ENCODE data around the gene FANCD2.
"Not testable (repeated sequence)": the region's sequence is repeated elsewhere in the genome, so short reads cannot be mapped to it uniquely, and the experiment has no call there.

FANCD2 gene

GRCh38 chr3:10055097-10055496 is 28.9 kb downstream of the FANCD2 start:
- no peaks in the 10 kb centered on the region for H3K27me3 ChIP-seq (ENCODE audit: control insufficient read depth in 1 of 2, insufficient read depth in 2 of 2, low read length in 2 of 2)
- no peak overlapping the region for H3K4me3 ChIP-seq (ENCODE audit: low read length in 2 of 2)
- H3K4me1 ChIP-seq (ENCODE audit: control insufficient read depth, insufficient read depth, low read length) = no peaks in the 10 kb centered on the region
- H3K9ac ChIP-seq (ENCODE audit: low read length in 2 of 2) = no peak overlapping the region
- no peaks in the 10 kb centered on the region for H3K9me3 ChIP-seq (ENCODE audit: control insufficient read depth in 2 of 2, low read length in 2 of 2)
- H3K27ac ChIP-seq (ENCODE audit: low read length) = no peak overlapping the region
- H3K36me3 ChIP-seq (ENCODE audit: control insufficient read depth in 2 of 2, insufficient read depth in 2 of 2, low read length in 2 of 2) = no peaks in the 10 kb centered on the region

- not testable (repeated sequence) for H3K4me1 ChIP-seq (ENCODE audit: control insufficient read depth, insufficient read depth, low read length); H3K27ac ChIP-seq (ENCODE audit: low read length); H3K9ac ChIP-seq (ENCODE audit: low read length in 2 of 2); H3K27me3 ChIP-seq (ENCODE audit: control insufficient read depth in 1 of 2, insufficient read depth in 2 of 2, low read length in 2 of 2); H3K4me3 ChIP-seq (ENCODE audit: low read length in 2 of 2); H3K36me3 ChIP-seq (ENCODE audit: control insufficient read depth in 2 of 2, insufficient read depth in 2 of 2, low read length in 2 of 2); H3K9me3 ChIP-seq (ENCODE audit: control insufficient read depth in 2 of 2, low read length in 2 of 2)
Measured at GRCh38 chr3:10070077-10070476, 43.8 kb downstream of the FANCD2 start.

- Histone ChIP-seq H3K9ac (ENCODE audit: low read length in 2 of 2) (no peak overlapping the region), H3K4me3 (ENCODE audit: low read length in 2 of 2) (no peak overlapping the region), H3K36me3 (ENCODE audit: control insufficient read depth in 2 of 2, insufficient read depth in 2 of 2, low read length in 2 of 2) (no peaks in the 10 kb centered on the region), H3K9me3 (ENCODE audit: control insufficient read depth in 2 of 2, low read length in 2 of 2) (no peaks in the 10 kb centered on the region), H3K27me3 (ENCODE audit: control insufficient read depth in 1 of 2, insufficient read depth in 2 of 2, low read length in 2 of 2) (no peaks in the 10 kb centered on the region), H3K4me1 (ENCODE audit: control insufficient read depth, insufficient read depth, low read length) (no peaks in the 10 kb centered on the region), H3K27ac (ENCODE audit: low read length) (no peak overlapping the region)
Measured at GRCh38 chr3:10074666-10075065, 48.4 kb downstream of the FANCD2 start.

GRCh38 chr3:10081871-10082270 is 55.6 kb downstream of the FANCD2 start:
- H3K27ac ChIP-seq (ENCODE audit: low read length) = no peak overlapping the region
- no peaks in the 10 kb centered on the region for H3K4me1 ChIP-seq (ENCODE audit: control insufficient read depth, insufficient read depth, low read length)
- H3K4me3 ChIP-seq (ENCODE audit: low read length in 2 of 2) = no peak overlapping the region
- H3K27me3 ChIP-seq (ENCODE audit: control insufficient read depth in 1 of 2, insufficient read depth in 2 of 2, low read length in 2 of 2) = no peaks in the 10 kb centered on the region
- H3K9ac ChIP-seq (ENCODE audit: low read length in 2 of 2) = no peak overlapping the region
- H3K36me3 ChIP-seq (ENCODE audit: control insufficient read depth in 2 of 2, insufficient read depth in 2 of 2, low read length in 2 of 2) = no peaks in the 10 kb centered on the region
- H3K9me3 ChIP-seq (ENCODE audit: control insufficient read depth in 2 of 2, low read length in 2 of 2) = no peaks in the 10 kb centered on the region

- Histone ChIP-seq H3K9me3 (ENCODE audit: control insufficient read depth in 2 of 2, low read length in 2 of 2) (no peaks in the 10 kb centered on the region), H3K27ac (ENCODE audit: low read length) (no peak overlapping the region), H3K4me3 (ENCODE audit: low read length in 2 of 2) (no peak overlapping the region), H3K4me1 (ENCODE audit: control insufficient read depth, insufficient read depth, low read length) (no peaks in the 10 kb centered on the region), H3K36me3 (ENCODE audit: control insufficient read depth in 2 of 2, insufficient read depth in 2 of 2, low read length in 2 of 2) (no peaks in the 10 kb centered on the region), H3K9ac (ENCODE audit: low read length in 2 of 2) (no peak overlapping the region), H3K27me3 (ENCODE audit: control insufficient read depth in 1 of 2, insufficient read depth in 2 of 2, low read length in 2 of 2) (no peaks in the 10 kb centered on the region)
Measured at GRCh38 chr3:10085738-10086137, 59.5 kb downstream of the FANCD2 start.

- H3K4me1 ChIP-seq (ENCODE audit: control insufficient read depth, insufficient read depth, low read length) = no peaks in the 10 kb centered on the region
- H3K9me3 ChIP-seq (ENCODE audit: control insufficient read depth in 2 of 2, low read length in 2 of 2) = no peaks in the 10 kb centered on the region
- H3K27me3 ChIP-seq (ENCODE audit: control insufficient read depth in 1 of 2, insufficient read depth in 2 of 2, low read length in 2 of 2) = no peaks in the 10 kb centered on the region
- no peak overlapping the region for H3K9ac ChIP-seq (ENCODE audit: low read length in 2 of 2)
- H3K27ac ChIP-seq (ENCODE audit: low read length) = no peak overlapping the region
- H3K36me3 ChIP-seq (ENCODE audit: control insufficient read depth in 2 of 2, insufficient read depth in 2 of 2, low read length in 2 of 2) = no peaks in the 10 kb centered on the region
- no peak overlapping the region for H3K4me3 ChIP-seq (ENCODE audit: low read length in 2 of 2)
Measured at GRCh38 chr3:10088256-10088655, 62.0 kb downstream of the FANCD2 start.

GRCh38 chr3:10090179-10090578 is 63.9 kb downstream of the FANCD2 start:
- Histone ChIP-seq H3K27ac (ENCODE audit: low read length) (no peak overlapping the region), H3K36me3 (ENCODE audit: control insufficient read depth in 2 of 2, insufficient read depth in 2 of 2, low read length in 2 of 2) (no peaks in the 10 kb centered on the region), H3K4me1 (ENCODE audit: control insufficient read depth, insufficient read depth, low read length) (no peaks in the 10 kb centered on the region), H3K9me3 (ENCODE audit: control insufficient read depth in 2 of 2, low read length in 2 of 2) (no peaks in the 10 kb centered on the region), H3K9ac (ENCODE audit: low read length in 2 of 2) (no peak overlapping the region), H3K27me3 (ENCODE audit: control insufficient read depth in 1 of 2, insufficient read depth in 2 of 2, low read length in 2 of 2) (no peaks in the 10 kb centered on the region), H3K4me3 (ENCODE audit: low read length in 2 of 2) (no peak overlapping the region)

GRCh38 chr3:10090774-10091173 is 64.5 kb downstream of the FANCD2 start:
- H3K4me3 ChIP-seq (ENCODE audit: low read length in 2 of 2); H3K4me1 ChIP-seq (ENCODE audit: control insufficient read depth, insufficient read depth, low read length); H3K36me3 ChIP-seq (ENCODE audit: control insufficient read depth in 2 of 2, insufficient read depth in 2 of 2, low read length in 2 of 2); H3K9ac ChIP-seq (ENCODE audit: low read length in 2 of 2); H3K9me3 ChIP-seq (ENCODE audit: control insufficient read depth in 2 of 2, low read length in 2 of 2); H3K27ac ChIP-seq (ENCODE audit: low read length); H3K27me3 ChIP-seq (ENCODE audit: control insufficient read depth in 1 of 2, insufficient read depth in 2 of 2, low read length in 2 of 2): not testable (repeated sequence)

- not testable (repeated sequence) for H3K9me3 ChIP-seq (ENCODE audit: control insufficient read depth in 2 of 2, low read length in 2 of 2); H3K4me1 ChIP-seq (ENCODE audit: control insufficient read depth, insufficient read depth, low read length); H3K27me3 ChIP-seq (ENCODE audit: control insufficient read depth in 1 of 2, insufficient read depth in 2 of 2, low read length in 2 of 2); H3K27ac ChIP-seq (ENCODE audit: low read length); H3K4me3 ChIP-seq (ENCODE audit: low read length in 2 of 2); H3K9ac ChIP-seq (ENCODE audit: low read length in 2 of 2); H3K36me3 ChIP-seq (ENCODE audit: control insufficient read depth in 2 of 2, insufficient read depth in 2 of 2, low read length in 2 of 2)
Measured at GRCh38 chr3:10091387-10091786, 65.2 kb downstream of the FANCD2 start.

GRCh38 chr3:10093678-10094077 is 67.4 kb downstream of the FANCD2 start:
- no peaks in the 10 kb centered on the region for H3K4me1 ChIP-seq (ENCODE audit: control insufficient read depth, insufficient read depth, low read length)
- no peak overlapping the region for H3K27ac ChIP-seq (ENCODE audit: low read length)
- H3K27me3 ChIP-seq (ENCODE audit: control insufficient read depth in 1 of 2, insufficient read depth in 2 of 2, low read length in 2 of 2) = no peaks in the 10 kb centered on the region
- H3K36me3 ChIP-seq (ENCODE audit: control insufficient read depth in 2 of 2, insufficient read depth in 2 of 2, low read length in 2 of 2) = no peaks in the 10 kb centered on the region
- no peak overlapping the region for H3K9ac ChIP-seq (ENCODE audit: low read length in 2 of 2)
- H3K4me3 ChIP-seq (ENCODE audit: low read length in 2 of 2) = no peak overlapping the region
- no peaks in the 10 kb centered on the region for H3K9me3 ChIP-seq (ENCODE audit: control insufficient read depth in 2 of 2, low read length in 2 of 2)

- H3K9ac ChIP-seq (ENCODE audit: low read length in 2 of 2) = no peak overlapping the region
- H3K27ac ChIP-seq (ENCODE audit: low read length) = no peak overlapping the region
- no peak overlapping the region for H3K4me3 ChIP-seq (ENCODE audit: low read length in 2 of 2)
- no peaks in the 10 kb centered on the region for H3K4me1 ChIP-seq (ENCODE audit: control insufficient read depth, insufficient read depth, low read length)
- no peaks in the 10 kb centered on the region for H3K27me3 ChIP-seq (ENCODE audit: control insufficient read depth in 1 of 2, insufficient read depth in 2 of 2, low read length in 2 of 2)
- H3K9me3 ChIP-seq (ENCODE audit: control insufficient read depth in 2 of 2, low read length in 2 of 2) = no peaks in the 10 kb centered on the region
- H3K36me3 ChIP-seq (ENCODE audit: control insufficient read depth in 2 of 2, insufficient read depth in 2 of 2, low read length in 2 of 2) = no peaks in the 10 kb centered on the region
Measured at GRCh38 chr3:10099041-10099440, 72.8 kb downstream of the FANCD2 start.

- no peak overlapping the region for H3K27ac ChIP-seq (ENCODE audit: low read length)
- no peaks in the 10 kb centered on the region for H3K9me3 ChIP-seq (ENCODE audit: control insufficient read depth in 2 of 2, low read length in 2 of 2)
- H3K4me1 ChIP-seq (ENCODE audit: control insufficient read depth, insufficient read depth, low read length) = no peaks in the 10 kb centered on the region
- peaks cover 0 to 6% of the 10 kb centered on the region in 2 donors for H3K27me3 ChIP-seq (ENCODE audit: control insufficient read depth in 1 of 2, insufficient read depth in 2 of 2, low read length in 2 of 2)
- no peak overlapping the region for H3K4me3 ChIP-seq (ENCODE audit: low read length in 2 of 2)
- H3K9ac ChIP-seq (ENCODE audit: low read length in 2 of 2) = no peak overlapping the region
- no peaks in the 10 kb centered on the region for H3K36me3 ChIP-seq (ENCODE audit: control insufficient read depth in 2 of 2, insufficient read depth in 2 of 2, low read length in 2 of 2)
Measured at GRCh38 chr3:10106919-10107318, 80.7 kb downstream of the FANCD2 start.
